NCI-H1092 treated with DMSO at 0.1 percent for 48 hours (cell line): ENCODE data around the gene PDE6B.
"Not testable (repeated sequence)": the region's sequence is repeated elsewhere in the genome, so short reads cannot be mapped to it uniquely, and the experiment has no call there.

Experiments
- DNase-seq: peaks from one replicate; lab custom pipeline; 2025; lab: John Stamatoyannopoulos, UW

The PDE6B gene

GRCh38 chr4:669806-670559 lies 44.6 kb downstream of the PDE6B start:
- not testable (repeated sequence) for DNase-seq

- DNase-seq, result no peak
Measured at GRCh38 chr4:671769-672168, 46.4 kb downstream of the PDE6B start.

GRCh38 chr4:673349-674091 lies 48.1 kb downstream of the PDE6B start:
- DNase-seq, result no peak

- peak; percentile 94 for DNase-seq
Measured at GRCh38 chr4:674172-675035, 49.0 kb downstream of the PDE6B start, which contains the start of the genes ATP5ME and MYL5. ATP5ME (minus strand) TSS chr4:674276; CDS start chr4:674247, 29 bp downstream. MYL5 (plus strand) TSS chr4:674542; CDS start chr4:678027, 3,485 bp downstream.

- no peak for DNase-seq
Measured at GRCh38 chr4:675036-675882, 49.9 kb downstream of the PDE6B start.

GRCh38 chr4:675980-676870 lies 50.9 kb downstream of the PDE6B start:
- no peak for DNase-seq

GRCh38 chr4:676871-677235 lies 51.5 kb downstream of the PDE6B start:
- no peak for DNase-seq

- DNase-seq, result peak; percentile 17
Measured at GRCh38 chr4:677431-678293, 52.3 kb downstream of the PDE6B start.

- no peak for DNase-seq
Measured at GRCh38 chr4:678331-679103, 53.1 kb downstream of the PDE6B start.

GRCh38 chr4:679104-679481 lies 53.7 kb downstream of the PDE6B start:
- DNase-seq, result no peak

GRCh38 chr4:679629-680028 lies 54.3 kb downstream of the PDE6B start:
- no peak for DNase-seq

GRCh38 chr4:680091-680490 lies 54.7 kb downstream of the PDE6B start:
- no peak for DNase-seq

- no peak for DNase-seq
Measured at GRCh38 chr4:680551-680927, 55.2 kb downstream of the PDE6B start.

GRCh38 chr4:680928-681645 lies 55.7 kb downstream of the PDE6B start:
- DNase-seq, result no peak

GRCh38 chr4:681736-682451 lies 56.5 kb downstream of the PDE6B start:
- no peak for DNase-seq

GRCh38 chr4:682490-683172 lies 57.3 kb downstream of the PDE6B start:
- DNase-seq, result no peak
